SU-DHL-6 (cell line): ENCODE data around the gene F3.

Experiments used
- H2AFZ ChIP-seq: fragments of 200-600 bp; sonication (generic); 2 replicates; pipeline ENCODE4 v1.6.1; 2014; ENCODE audit warnings: low read depth, mild to moderate bottlenecking, moderate library complexity, mixed read lengths, antibody characterized with exemption, low read length; ENCODE audit not compliant: severe bottlenecking
- H3F3A ChIP-seq: fragments of 200-600 bp; shearing (Covaris generic); 2 replicates; pipeline ENCODE4 v1.6.0; 2016; ENCODE audit warnings: antibody characterized with exemption, mild to moderate bottlenecking; ENCODE audit not compliant: insufficient read depth
- H3K27ac ChIP-seq: fragments of 200-600 bp; sonication (generic); 2 replicates; pipeline ENCODE4 v1.5.1; 2016; ENCODE audit warnings: low read depth, mild to moderate bottlenecking, low read length, moderate library complexity, mixed read lengths
- H3K27me3 ChIP-seq: fragments of 200-600 bp; sonication (generic), shearing (Covaris generic); 2 replicates; pipeline ENCODE4 v1.6.0; 2014; ENCODE audit warnings: mild to moderate bottlenecking, low read length
- H3K36me3 ChIP-seq: fragments of 200-600 bp; sonication (generic); 2 replicates; pipeline ENCODE4 v1.6.1; 2014; ENCODE audit warnings: mild to moderate bottlenecking, low read length, mixed read lengths
- H3K4me2 ChIP-seq: fragments of 300-600, 200-600 bp; shearing (Covaris generic), sonication (generic); 2 replicates; pipeline ENCODE4 v1.6.0; 2014; ENCODE audit warnings: low read length, low read depth, mild to moderate bottlenecking; ENCODE audit not compliant: poor library complexity, severe bottlenecking
- H3K4me3 ChIP-seq: fragments of 200-600 bp; sonication (generic); 2 replicates; pipeline ENCODE4 v1.5.1; 2014; ENCODE audit warnings: antibody characterized with exemption, low read length, mild to moderate bottlenecking, mixed read lengths; ENCODE audit not compliant: insufficient read depth, poor library complexity, severe bottlenecking
- H3K79me2 ChIP-seq: fragments of 200-600 bp; sonication (generic); 2 replicates; pipeline ENCODE4 v1.6.1; 2014; ENCODE audit warnings: mild to moderate bottlenecking, low read length, moderate library complexity; ENCODE audit not compliant: insufficient read depth
- H3K9ac ChIP-seq: fragments of 200-600 bp; sonication (generic); 2 replicates; pipeline ENCODE4 v1.7.0; 2014; ENCODE audit warnings: mild to moderate bottlenecking, low read length
- H3K9me2 ChIP-seq: fragments of 200-600 bp; sonication (generic); replicated peaks from 2 replicates; pipeline ENCODE4 v1.6.1; 2014; ENCODE audit warnings: low read length; ENCODE audit not compliant: insufficient read depth
- H3K9me3 ChIP-seq: fragments of 200-600 bp; sonication (generic); 2 replicates; pipeline ENCODE4 v1.6.1; 2014; ENCODE audit warnings: low read length, mixed read lengths; ENCODE audit not compliant: insufficient read depth
- H4K20me1 ChIP-seq: fragments of 200-600 bp; sonication (generic); 2 replicates; pipeline ENCODE4 v1.6.1; 2014; ENCODE audit warnings: low read depth, mild to moderate bottlenecking, antibody characterized with exemption, low read length, moderate library complexity, mixed read lengths
- EZH2phosphoT487 ChIP-seq: fragments of 200-600 bp; sonication (generic), shearing (Covaris generic); conservative IDR thresholded peaks from 2 replicates; pipeline ENCODE4 v1.6.1; 2018; ENCODE audit warnings: mild to moderate bottlenecking, antibody characterized with exemption, low read length, moderate library complexity, mixed read lengths
- TF ChIP-seq, protein P1 (sequence below): fragments of 200-600 bp; sonication (generic); IDR thresholded peaks from one replicate; pipeline ENCODE4 v1.5.1; 2017; ENCODE audit warnings: antibody characterized with exemption, mild to moderate bottlenecking, low read length, moderate library complexity; ENCODE audit not compliant: insufficient read depth, poor library complexity, severe bottlenecking

The F3 gene

GRCh38 chr1:94496076-94496755 is 45.3 kb downstream of the F3 start:
- no peaks in the 10 kb centered on the region for H4K20me1 ChIP-seq
- H3K9me3 ChIP-seq, result peaks cover 3% of the 10 kb centered on the region; the same call in 1 of the 2 replicates
- no peak overlapping the region for H2AFZ ChIP-seq
- no peaks in the 10 kb centered on the region for H3K27me3 ChIP-seq
- H3K36me3 ChIP-seq, result peaks cover 11% of the 10 kb centered on the region
- no peaks in the 10 kb centered on the region for H3F3A ChIP-seq
- H3K9me2 ChIP-seq, result no peaks in the 10 kb centered on the region
- TF ChIP-seq EZH2phosphoT487, result no peak
- TF ChIP-seq, protein P1, sequence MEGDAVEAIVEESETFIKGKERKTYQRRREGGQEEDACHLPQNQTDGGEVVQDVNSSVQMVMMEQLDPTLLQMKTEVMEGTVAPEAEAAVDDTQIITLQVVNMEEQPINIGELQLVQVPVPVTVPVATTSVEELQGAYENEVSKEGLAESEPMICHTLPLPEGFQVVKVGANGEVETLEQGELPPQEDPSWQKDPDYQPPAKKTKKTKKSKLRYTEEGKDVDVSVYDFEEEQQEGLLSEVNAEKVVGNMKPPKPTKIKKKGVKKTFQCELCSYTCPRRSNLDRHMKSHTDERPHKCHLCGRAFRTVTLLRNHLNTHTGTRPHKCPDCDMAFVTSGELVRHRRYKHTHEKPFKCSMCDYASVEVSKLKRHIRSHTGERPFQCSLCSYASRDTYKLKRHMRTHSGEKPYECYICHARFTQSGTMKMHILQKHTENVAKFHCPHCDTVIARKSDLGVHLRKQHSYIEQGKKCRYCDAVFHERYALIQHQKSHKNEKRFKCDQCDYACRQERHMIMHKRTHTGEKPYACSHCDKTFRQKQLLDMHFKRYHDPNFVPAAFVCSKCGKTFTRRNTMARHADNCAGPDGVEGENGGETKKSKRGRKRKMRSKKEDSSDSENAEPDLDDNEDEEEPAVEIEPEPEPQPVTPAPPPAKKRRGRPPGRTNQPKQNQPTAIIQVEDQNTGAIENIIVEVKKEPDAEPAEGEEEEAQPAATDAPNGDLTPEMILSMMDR, result no peak
- no peaks in the 10 kb centered on the region for H3K79me2 ChIP-seq
- H3K4me3 ChIP-seq, result no peak overlapping the region
- no peak overlapping the region for H3K27ac ChIP-seq
- H3K9ac ChIP-seq, result no peak overlapping the region
- no peak overlapping the region for H3K4me2 ChIP-seq

DNA sequence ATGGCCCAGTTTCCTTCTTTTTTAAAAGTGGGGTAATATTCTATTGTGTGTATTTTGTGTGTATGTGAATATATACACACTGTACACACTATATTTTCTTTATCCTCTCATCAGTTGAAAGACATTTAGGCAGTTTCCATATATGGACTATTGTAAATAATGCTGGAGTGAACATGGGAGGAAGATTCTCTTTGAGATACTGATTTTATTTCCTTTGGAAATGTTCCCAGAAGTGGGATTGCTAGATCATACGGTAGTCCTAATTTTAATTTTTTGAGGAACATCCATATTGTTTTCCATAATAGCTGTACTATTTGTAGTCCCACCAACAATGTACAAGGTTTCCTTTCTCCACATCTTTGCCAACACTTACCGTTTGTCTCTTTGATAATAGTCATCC is 51.0 kb downstream of the F3 start:
- peaks cover 17% of the 10 kb centered on the region for H3K36me3 ChIP-seq
- H2AFZ ChIP-seq, result no peak overlapping the region

GRCh38 chr1:94486990-94487389 is 54.6 kb downstream of the F3 start:
- TF ChIP-seq, protein P1, result no peak
- no peak for TF ChIP-seq EZH2phosphoT487
- no peaks in the 10 kb centered on the region for H3K9me3 ChIP-seq
- no peaks in the 10 kb centered on the region for H3K9me2 ChIP-seq
- H3F3A ChIP-seq, result no peaks in the 10 kb centered on the region
- no peak overlapping the region for H3K27ac ChIP-seq
- no peak overlapping the region for H2AFZ ChIP-seq
- no peaks in the 10 kb centered on the region for H3K79me2 ChIP-seq
- H3K4me3 ChIP-seq, result no peak overlapping the region
- no peaks in the 10 kb centered on the region for H4K20me1 ChIP-seq
- no peaks in the 10 kb centered on the region for H3K27me3 ChIP-seq
- peaks cover 15% of the 10 kb centered on the region; the same call in 1 of the 2 replicates for H3K36me3 ChIP-seq
- H3K9ac ChIP-seq, result no peak overlapping the region
- H3K4me2 ChIP-seq, result no peak overlapping the region

More for the DNA sequence above, 51.0 kb downstream of the F3 start:
- H3K9me2 ChIP-seq, result no peaks in the 10 kb centered on the region
- no peak for TF ChIP-seq EZH2phosphoT487
- TF ChIP-seq, protein P1, result no peak
- no peak overlapping the region for H3K4me3 ChIP-seq
- no peaks in the 10 kb centered on the region for H3K79me2 ChIP-seq
- no peak overlapping the region for H3K9ac ChIP-seq
- peaks cover 3% of the 10 kb centered on the region; the same call in 1 of the 2 replicates for H3K9me3 ChIP-seq
- H3K27ac ChIP-seq, result no peak overlapping the region
- H3F3A ChIP-seq, result no peaks in the 10 kb centered on the region
- H4K20me1 ChIP-seq, result no peaks in the 10 kb centered on the region
- H3K27me3 ChIP-seq, result no peaks in the 10 kb centered on the region
- H3K4me2 ChIP-seq, result no peak overlapping the region
